Measurements from ENCODE around the gene IL6ST. TPM values are rescaled to one million over a fixed set of nuclear protein-coding genes. Genes with fewer than 3 reads are reported as not detected.

IL6ST gene
- total RNA-seq, 1 donor from 2014 or later, result 197 TPM

DNA sequence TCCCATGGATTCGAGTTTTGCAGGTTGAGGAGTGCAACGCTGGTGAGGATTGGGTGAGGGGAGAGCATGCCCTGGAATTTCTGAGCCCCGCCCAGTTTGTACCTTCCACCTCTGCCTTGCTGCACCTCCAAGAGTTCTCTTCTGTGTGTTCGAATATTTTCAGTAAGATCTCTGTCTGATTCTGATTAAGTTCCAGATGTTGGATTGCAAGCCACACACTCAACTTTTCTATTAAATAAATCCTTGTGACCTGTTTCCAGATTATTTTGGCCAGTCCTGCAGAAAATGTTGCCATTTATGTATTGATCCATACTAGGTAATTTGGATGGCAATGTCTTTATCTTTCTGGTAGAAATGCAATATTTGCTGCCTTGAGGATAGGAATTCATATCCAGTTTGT, 89.5 kb downstream of the IL6ST start:
- no peaks in the 10 kb centered on the region for H3K36me3 Mint-ChIP-seq (ENCODE audit: unreplicated experiment)
- DNase-seq (ENCODE audit: extremely low spot score, unreplicated experiment), result no peak
- TF ChIP-seq, protein P1, sequence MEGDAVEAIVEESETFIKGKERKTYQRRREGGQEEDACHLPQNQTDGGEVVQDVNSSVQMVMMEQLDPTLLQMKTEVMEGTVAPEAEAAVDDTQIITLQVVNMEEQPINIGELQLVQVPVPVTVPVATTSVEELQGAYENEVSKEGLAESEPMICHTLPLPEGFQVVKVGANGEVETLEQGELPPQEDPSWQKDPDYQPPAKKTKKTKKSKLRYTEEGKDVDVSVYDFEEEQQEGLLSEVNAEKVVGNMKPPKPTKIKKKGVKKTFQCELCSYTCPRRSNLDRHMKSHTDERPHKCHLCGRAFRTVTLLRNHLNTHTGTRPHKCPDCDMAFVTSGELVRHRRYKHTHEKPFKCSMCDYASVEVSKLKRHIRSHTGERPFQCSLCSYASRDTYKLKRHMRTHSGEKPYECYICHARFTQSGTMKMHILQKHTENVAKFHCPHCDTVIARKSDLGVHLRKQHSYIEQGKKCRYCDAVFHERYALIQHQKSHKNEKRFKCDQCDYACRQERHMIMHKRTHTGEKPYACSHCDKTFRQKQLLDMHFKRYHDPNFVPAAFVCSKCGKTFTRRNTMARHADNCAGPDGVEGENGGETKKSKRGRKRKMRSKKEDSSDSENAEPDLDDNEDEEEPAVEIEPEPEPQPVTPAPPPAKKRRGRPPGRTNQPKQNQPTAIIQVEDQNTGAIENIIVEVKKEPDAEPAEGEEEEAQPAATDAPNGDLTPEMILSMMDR (IDR thresholded peaks at IDR 0.05), result no peak
- H3K9me3 Mint-ChIP-seq (ENCODE audit: unreplicated experiment), result no peaks in the 10 kb centered on the region
- peaks cover 18% of the 10 kb centered on the region for H3K4me1 Mint-ChIP-seq (ENCODE audit: unreplicated experiment)
- no peak overlapping the region for H3K4me3 Mint-ChIP-seq (ENCODE audit: unreplicated experiment)
- no peaks in the 10 kb centered on the region for H3K27me3 Mint-ChIP-seq (ENCODE audit: unreplicated experiment)
- H3K27ac Mint-ChIP-seq (ENCODE audit: unreplicated experiment), result no peak overlapping the region

DNA sequence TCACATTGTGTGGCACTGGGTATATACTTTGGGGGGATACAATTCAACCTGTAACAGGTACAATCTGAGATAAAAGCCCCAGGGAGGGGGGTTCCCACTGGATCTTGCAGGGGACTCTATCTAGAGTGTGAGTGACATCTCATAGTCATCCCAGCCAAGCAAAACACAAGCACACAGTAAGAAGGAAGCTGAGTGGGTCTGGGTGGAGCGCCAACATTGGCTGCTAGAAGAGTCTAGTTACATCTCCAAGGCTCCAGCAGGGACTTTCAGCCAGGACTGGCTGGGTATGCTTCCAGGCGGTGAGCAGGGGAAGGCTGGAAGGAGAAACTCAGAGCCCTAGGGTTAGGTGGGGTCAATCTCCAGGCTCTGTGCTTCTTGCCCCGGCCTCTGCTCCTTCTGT, 90.6 kb downstream of the IL6ST start:
- no peak overlapping the region for H3K4me3 Mint-ChIP-seq (ENCODE audit: unreplicated experiment)
- no peak overlapping the region for H3K27ac Mint-ChIP-seq (ENCODE audit: unreplicated experiment)
- TF ChIP-seq, protein P1 (IDR thresholded peaks at IDR 0.05), result no peak
- H3K36me3 Mint-ChIP-seq (ENCODE audit: unreplicated experiment), result no peaks in the 10 kb centered on the region
- peaks cover 21% of the 10 kb centered on the region for H3K4me1 Mint-ChIP-seq (ENCODE audit: unreplicated experiment)
- H3K27me3 Mint-ChIP-seq (ENCODE audit: unreplicated experiment), result no peaks in the 10 kb centered on the region
- DNase-seq (ENCODE audit: extremely low spot score, unreplicated experiment), result no peak
- H3K9me3 Mint-ChIP-seq (ENCODE audit: unreplicated experiment), result no peaks in the 10 kb centered on the region

DNA sequence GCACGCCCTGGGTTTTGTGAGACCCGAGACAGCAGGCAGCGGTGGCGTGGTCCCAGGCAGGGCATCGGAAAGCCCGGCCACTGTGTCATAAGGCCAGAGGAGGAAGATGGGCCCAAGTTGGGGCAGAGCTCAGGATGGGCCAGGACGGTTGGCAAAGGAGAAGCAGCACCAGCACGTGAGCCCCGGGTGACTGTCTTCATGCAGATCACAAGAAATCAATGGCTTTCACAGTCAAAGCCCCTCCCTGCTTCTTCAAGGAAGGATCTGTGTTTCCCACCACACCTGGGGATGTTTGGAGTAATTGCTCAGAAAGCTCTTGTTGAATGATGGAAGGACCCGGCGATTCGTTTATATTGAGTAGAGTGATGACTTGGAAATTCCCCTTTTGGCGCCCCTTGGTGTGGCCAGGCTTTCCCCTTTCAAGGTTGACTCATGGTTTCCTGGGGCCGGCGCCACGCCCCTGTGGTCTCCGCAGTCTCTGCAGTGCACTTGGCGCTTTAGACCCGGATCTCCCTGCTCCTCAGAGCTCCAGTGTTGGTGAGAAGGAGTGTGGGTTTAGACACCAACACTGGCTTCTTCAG, 91.6 kb downstream of the IL6ST start:
- Mint-ChIP-seq H3K27ac (ENCODE audit: unreplicated experiment) (no peak overlapping the region), H3K9me3 (ENCODE audit: unreplicated experiment) (no peaks in the 10 kb centered on the region), H3K4me3 (ENCODE audit: unreplicated experiment) (no peak overlapping the region), H3K27me3 (ENCODE audit: unreplicated experiment) (no peaks in the 10 kb centered on the region), H3K4me1 (ENCODE audit: unreplicated experiment) (peaks cover 22% of the 10 kb centered on the region), H3K36me3 (ENCODE audit: unreplicated experiment) (no peaks in the 10 kb centered on the region)
- TF ChIP-seq, protein P1 (IDR thresholded peaks at IDR 0.05), result no peak
- no peak for DNase-seq (ENCODE audit: extremely low spot score, unreplicated experiment)

DNA sequence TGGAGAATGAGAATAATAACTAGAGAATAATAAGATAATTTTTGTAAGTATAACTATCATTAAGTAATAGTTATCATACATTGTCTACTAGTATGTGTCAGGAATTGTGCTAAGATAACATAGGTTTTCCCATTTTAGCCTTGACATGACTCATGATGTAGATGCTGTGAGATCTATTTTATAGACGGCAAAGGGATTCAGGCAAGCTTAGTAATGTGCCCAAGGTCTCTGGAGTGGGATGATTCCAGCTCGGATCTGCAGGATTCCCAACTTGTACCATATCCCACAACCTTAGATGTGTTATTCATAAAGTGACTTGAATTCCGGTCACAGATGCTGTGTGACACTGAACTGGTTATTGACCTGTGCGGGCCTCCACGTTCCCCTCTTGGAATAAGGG, 92.1 kb downstream of the IL6ST start:
- Mint-ChIP-seq H3K36me3 (ENCODE audit: unreplicated experiment) (no peaks in the 10 kb centered on the region), H3K4me3 (ENCODE audit: unreplicated experiment) (no peak overlapping the region), H3K27me3 (ENCODE audit: unreplicated experiment) (no peaks in the 10 kb centered on the region), H3K27ac (ENCODE audit: unreplicated experiment) (no peak overlapping the region), H3K4me1 (ENCODE audit: unreplicated experiment) (peaks cover 26% of the 10 kb centered on the region), H3K9me3 (ENCODE audit: unreplicated experiment) (no peaks in the 10 kb centered on the region)
- TF ChIP-seq, protein P1 (IDR thresholded peaks at IDR 0.05), result no peak
- no peak for DNase-seq (ENCODE audit: extremely low spot score, unreplicated experiment)

DNA sequence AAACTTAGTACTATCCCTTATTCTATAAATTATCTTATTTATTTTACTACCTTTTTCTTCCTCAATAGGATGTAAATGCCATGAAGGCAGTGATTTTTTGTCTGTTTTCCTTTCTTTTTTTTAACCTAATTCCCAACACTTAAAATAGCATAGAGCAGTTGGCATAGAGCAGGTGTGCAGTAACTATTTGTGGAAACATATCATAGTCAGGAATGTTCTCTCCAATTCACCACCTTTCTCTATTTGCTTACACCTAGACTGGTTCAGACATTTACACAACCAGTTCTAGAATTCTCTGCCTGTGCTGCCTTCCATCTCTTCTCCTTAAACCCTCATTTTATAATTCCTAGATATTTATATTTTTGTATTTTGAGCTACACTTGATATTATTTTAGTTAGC, 94.0 kb downstream of the IL6ST start:
- peaks cover 33% of the 10 kb centered on the region for H3K4me1 Mint-ChIP-seq (ENCODE audit: unreplicated experiment)

More for the DNA sequence above, 94.0 kb downstream of the IL6ST start:
- H3K4me3 Mint-ChIP-seq (ENCODE audit: unreplicated experiment), result no peak overlapping the region
- no peak for DNase-seq (ENCODE audit: extremely low spot score, unreplicated experiment)
- no peak overlapping the region for H3K27ac Mint-ChIP-seq (ENCODE audit: unreplicated experiment)
- H3K9me3 Mint-ChIP-seq (ENCODE audit: unreplicated experiment), result no peaks in the 10 kb centered on the region
- H3K36me3 Mint-ChIP-seq (ENCODE audit: unreplicated experiment), result no peaks in the 10 kb centered on the region
- TF ChIP-seq, protein P1 (IDR thresholded peaks at IDR 0.05), result no peak
- no peaks in the 10 kb centered on the region for H3K27me3 Mint-ChIP-seq (ENCODE audit: unreplicated experiment)

All from osteocyte (in vitro differentiated cells).